ENCODE data around the gene RPRD1A.
"Not testable (repeated sequence)": the region's sequence is repeated elsewhere in the genome, so short reads cannot be mapped to it uniquely, and the experiment has no call there.

RPRD1A gene

GRCh38 chr18:35968278-35968880, 99.0 kb downstream of the RPRD1A start:
- DNase-seq (ENCODE audit: low read depth), result no peak

DNA sequence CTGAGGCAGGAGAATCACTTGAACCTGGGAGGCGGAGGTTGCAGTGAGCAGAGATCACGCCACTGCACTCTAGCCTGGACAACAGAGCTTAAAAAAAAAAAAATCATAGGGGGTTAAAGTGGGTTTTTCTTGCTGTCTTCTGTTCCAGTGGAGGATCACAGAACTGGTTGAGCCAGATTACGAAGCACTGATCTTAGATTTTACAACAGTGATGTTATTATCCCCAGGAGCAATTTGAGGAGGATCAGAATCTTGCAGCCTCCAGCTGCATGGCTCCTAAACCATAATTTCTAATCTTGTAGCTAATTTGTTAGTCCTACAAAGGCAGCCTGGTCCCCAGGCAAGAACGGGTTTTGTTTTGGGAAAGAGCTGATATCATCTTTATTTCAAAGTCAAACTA, 99.5 kb downstream of the RPRD1A start:
- not testable (repeated sequence) for DNase-seq (ENCODE audit: low read depth)

- DNase-seq (ENCODE audit: low read depth), result no peak
Measured at GRCh38 chr18:35964319-35964718, 103.0 kb downstream of the RPRD1A start.

- no peak for DNase-seq (ENCODE audit: low read depth)
Measured at GRCh38 chr18:35962320-35962719, 105.0 kb downstream of the RPRD1A start.

- no peak for DNase-seq (ENCODE audit: low read depth)
Measured at GRCh38 chr18:35956226-35956625, 111.1 kb downstream of the RPRD1A start.

DNA sequence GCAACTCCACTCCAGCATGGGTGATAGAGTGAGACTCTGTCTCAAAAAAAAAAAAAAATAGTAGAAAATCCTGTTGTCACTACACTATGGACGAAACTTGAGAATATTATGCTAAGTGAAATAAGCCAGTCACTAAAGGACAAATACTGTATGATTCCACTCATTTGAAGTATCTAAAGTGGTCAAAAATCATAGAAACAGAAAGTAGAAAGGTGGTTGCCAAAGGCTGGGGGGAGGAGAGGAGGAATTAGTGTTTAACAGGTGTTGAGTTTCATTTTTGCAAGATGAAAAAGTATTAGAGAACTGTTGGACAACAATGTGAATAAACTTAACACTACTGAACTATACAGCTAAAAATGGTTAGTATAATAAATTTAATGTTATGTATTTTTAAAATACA, 113.7 kb downstream of the RPRD1A start:
- no peak for DNase-seq (ENCODE audit: low read depth)

- no peak for DNase-seq (ENCODE audit: low read depth)
Measured at GRCh38 chr18:35950628-35950982, 116.8 kb downstream of the RPRD1A start.

GRCh38 chr18:35949903-35950627, 117.3 kb downstream of the RPRD1A start:
- no peak for DNase-seq (ENCODE audit: low read depth)

DNA sequence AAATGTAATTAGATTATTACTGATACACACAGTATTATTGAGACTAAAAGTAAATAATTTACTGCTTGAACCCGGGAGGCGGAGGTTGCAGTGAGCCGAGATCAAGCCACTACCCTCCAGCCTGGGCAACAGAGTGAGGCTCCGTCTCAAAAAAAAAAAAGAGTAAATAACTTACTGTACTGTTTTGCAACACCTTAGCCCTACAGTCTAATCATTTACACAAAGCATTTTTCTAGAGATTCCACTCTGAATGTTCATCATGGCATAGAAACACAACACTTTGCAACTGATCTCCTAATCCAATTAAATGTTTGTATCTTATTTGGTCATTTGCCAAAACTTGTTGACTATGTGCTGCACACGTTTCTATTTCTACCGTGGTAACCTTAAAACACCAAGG, 118.3 kb downstream of the RPRD1A start:
- no peak for DNase-seq (ENCODE audit: low read depth)

GRCh38 chr18:35948080-35948479, 119.3 kb downstream of the RPRD1A start:
- no peak for DNase-seq (ENCODE audit: low read depth)

GRCh38 chr18:35942661-35943060, 124.7 kb downstream of the RPRD1A start:
- DNase-seq (ENCODE audit: low read depth), result no peak

DNA sequence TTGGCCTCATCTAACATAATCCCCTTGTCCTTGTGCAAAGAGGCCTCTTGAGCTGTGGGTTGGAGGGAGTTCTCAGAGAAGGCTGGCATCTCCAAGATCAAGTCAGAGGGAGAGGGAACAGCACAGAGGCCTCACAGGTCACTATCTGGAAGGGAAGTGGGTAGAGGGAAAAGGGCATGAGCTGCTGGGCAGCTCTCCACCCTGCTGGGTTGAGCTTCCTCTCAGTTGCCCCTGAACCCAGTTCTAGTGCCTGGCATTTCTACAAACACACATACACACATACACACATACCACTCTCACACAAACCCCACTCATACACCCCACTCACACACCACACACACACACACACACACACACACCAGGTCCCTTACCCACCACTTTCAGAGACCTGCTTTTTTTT, 125.2 kb downstream of the RPRD1A start:
- DNase-seq (ENCODE audit: low read depth), result no peak

GRCh38 chr18:35941299-35941698, 126.1 kb downstream of the RPRD1A start:
- no peak for DNase-seq (ENCODE audit: low read depth)
